HG02885 (cell line): ENCODE measurements around the gene NTN4.
"Not testable (repeated sequence)": the region's sequence is repeated elsewhere in the genome, so short reads cannot be mapped to it uniquely, and the experiment has no call there.

Source experiments
- ATAC-seq: cut with Tn5 transposase; IDR thresholded peaks from one replicate; pipeline ENCODE4 v1.9.1; 2021; ENCODE audit warnings: mild to moderate bottlenecking; ENCODE audit not compliant: unreplicated experiment, poor library complexity

The NTN4 gene

DNA sequence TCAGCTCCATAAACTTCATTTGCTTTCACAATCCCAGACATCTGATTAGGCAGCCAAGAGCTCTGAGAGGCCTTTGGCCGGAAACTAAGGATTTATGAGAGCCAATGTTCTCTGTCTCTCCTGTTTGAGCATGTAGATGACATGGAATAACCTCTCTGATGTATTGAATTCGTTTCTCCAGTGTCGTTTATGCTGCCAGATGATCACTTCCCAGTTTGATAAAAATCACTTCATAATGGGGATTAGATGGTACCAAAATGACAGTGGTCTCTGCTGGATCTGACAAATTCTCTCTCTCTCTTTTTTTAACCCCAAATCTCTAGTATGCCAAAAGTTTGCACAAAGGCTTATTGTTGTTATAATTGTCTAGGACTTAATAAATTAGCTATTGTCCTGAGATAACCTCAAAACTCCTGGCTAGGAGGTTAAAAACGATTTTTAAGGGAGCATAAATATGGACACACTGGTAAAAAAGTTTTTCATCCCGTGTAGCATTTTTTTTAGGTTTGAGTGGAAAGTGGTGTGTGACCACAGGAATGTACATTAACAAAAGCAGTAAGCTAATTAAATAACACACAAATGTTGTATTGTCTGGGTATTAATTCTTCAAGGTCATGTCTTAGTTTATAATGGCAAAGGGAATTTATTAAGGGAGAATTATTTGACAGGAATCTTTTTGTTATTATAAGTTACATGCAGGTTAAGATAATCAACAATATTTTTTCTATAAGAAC, 156.7 kb downstream of the NTN4 start:
- ATAC-seq, result no peak

DNA sequence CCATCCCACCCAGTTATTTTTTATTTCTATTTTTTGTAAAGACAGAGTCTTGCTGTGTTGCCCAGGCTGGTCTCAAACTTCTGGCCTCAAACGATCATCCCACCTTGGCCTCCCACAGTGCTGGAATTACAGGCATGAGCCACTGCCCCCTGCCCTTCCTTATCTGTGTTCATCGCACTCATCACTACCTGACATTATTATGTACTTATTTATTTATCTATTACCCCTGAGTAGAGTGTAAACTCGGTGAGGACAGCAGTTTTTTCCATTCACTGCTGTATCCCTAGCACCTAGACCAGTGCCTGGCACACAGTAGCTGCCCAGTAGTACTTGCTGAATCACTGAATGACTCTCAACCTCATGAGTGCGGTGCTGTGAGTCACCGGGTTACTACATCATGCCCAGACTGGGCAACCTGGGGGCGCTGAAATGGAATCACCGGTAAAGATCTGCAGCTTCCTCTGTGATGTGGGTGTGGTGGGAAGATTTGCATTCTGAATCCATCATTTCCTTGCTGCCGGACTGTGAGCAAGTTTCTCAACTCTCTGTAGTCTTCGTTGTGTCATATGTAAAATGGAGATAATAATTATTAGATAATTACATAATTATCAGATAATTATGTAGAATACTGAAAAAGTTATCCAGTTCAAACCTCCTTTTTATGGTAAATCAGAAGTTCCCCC, 157.4 kb downstream of the NTN4 start:
- no peak for ATAC-seq

DNA sequence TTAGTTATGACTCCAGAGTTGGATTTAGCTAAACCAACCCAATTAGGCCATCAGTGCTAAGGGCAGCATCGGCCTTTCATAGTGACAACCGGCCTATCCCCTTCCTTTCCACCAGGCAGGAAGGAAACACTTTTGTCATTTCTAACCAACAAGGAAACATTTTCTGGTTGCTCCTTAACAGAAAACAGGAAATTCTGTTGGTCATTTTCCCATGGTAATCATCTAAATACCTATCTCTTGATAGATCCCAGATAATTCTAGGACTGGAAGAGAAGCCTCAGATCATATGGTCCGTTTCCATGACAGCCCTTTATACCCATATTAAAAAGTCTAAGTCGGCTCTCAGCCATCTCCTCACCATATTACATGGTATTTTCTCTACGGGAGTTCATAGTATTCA, 160.1 kb downstream of the NTN4 start:
- ATAC-seq, result no peak

DNA sequence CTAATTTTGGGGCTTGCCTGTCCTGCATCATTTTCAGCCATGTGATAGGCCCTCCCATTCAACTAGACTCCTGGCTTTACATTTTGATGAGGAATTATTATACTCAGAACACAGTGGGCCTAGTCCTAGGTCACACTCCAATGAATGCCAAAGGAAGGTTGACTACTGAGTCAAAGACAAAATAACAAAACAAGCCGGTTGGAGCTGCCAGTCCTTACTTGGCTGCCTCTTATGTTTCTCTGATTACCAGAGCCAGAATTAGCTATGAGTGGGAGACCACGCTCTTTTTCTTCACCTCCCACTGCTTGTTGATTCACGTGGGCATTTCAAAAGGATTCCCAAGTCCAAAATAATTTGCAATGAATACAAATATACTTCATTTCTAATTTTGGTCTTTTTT, 161.2 kb downstream of the NTN4 start:
- no peak for ATAC-seq

DNA sequence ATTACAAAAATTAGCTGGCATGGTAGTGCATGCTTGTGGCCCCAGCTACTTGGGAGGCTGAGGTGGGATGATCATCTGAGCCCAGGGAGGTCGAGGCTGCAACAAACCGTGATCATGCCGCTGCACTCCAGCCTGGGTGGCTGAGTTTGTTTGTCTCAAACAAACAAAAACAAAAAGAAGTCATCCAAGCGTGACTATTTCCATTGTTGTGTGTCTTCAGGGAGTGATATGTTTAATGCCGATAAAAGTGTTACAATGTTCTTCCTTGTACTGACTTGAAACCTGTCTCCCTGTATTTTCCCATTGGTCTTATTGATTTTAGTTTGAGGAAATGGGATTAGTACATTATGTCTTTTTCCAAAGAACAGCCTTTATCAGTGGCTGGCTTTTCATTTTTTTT, 163.7 kb downstream of the NTN4 start:
- ATAC-seq, result no peak

DNA sequence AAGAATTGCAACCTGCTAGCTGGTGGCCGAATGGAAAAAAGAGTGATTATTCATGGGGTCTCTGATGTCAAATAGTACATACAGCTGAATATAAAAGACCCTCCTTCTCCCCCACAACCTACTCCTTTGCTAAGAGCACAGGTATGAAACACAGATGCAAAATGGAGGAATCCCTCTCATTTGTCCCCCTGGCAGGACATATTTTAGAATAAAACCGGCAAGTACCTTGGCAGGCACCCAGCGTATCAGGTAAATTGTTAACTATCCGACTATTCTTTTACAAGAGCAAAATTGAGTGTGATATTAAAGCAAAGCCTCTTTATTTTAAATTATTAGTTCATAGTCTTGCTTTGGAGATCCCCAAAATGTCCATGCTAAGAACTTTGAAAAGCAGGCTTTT, 165.6 kb downstream of the NTN4 start:
- ATAC-seq, result no peak

DNA sequence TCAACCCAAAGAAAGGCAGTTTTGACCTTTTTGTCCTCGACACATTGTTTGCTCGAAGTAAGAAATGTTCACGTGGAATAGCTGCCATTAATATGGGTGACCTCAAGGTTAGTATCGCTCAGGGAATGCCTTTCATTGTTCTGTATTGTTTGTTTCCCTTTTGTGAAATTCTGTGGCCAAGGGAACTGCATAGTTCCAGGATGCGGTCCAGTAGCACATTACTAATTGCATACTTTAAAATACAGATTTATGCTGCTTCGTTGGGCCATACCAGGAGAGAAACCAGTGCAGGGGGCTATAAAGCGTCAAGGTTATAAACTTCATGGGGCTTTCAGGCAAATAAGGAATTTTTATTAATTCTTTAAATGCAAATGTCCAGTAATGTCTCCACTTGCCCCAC, 166.0 kb downstream of the NTN4 start:
- ATAC-seq, result no peak

DNA sequence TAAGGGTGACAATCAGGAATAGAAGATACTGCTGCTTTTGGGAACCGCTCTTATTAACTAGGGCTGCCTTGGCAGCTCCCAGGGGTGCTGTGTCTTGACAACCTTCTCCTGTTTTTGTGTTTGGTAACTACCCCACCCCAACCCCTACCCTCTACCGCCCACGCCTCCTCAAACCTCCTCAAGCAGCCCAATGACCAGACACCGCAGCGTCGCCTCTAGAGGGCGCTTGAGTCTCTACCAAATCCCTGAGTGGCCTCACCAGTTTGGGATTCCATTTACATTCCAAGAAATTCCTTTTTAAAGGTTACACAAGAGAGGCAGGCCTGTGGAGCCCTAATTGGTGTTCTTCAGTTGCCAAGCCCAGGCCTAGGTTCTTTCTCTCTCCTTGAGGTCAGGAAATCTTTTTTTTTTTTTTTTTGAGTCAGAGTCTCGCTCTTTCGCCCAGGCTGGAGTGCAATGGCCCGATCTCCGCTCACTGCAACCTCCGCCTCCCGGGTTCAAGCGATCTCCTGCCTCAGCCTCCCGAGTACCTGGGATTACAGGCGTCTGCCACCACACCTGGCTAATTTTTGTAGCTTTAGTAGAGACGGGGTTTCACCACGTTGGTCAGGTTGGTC, 166.9 kb downstream of the NTN4 start:
- no peak for ATAC-seq

DNA sequence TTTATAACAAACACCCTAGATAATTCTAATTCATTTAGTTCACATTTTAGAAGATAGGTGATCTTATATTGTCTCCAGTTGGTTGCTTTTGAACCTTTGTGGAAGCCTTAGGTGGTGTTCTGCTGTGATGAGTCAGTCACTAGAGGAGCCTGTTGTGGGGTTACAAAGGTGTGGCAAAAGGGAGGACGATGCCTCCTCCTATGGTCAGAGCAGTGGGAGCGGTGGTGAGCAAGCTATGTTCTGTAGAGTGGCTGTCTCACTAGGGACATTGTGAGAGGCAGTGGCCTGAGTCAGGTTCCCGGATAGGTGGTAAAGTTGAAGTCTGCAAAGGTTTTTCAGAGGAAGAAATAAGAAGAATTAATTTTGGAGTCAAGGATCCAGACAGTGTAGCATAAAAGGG, 167.7 kb downstream of the NTN4 start:
- ATAC-seq, result no peak

DNA sequence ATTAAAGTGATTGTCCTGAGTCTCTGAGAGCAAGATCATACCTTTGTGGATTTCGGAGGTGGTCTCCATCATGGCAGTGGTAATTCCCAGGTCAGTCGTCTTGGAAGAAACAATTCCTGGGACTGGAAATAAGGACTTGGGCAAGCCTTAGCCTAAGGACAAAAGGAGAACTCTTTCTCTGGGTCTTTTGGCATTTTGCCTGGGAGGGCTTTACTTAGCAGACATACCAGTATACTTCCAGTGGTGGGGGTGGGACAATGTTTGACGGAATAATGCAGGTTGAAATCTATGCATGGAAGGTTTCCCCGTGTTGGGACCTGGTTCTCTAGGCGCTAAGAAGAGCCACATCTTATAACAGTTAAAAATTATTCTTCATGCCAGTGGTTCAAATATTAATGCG, 168.8 kb downstream of the NTN4 start:
- ATAC-seq, result no peak

DNA sequence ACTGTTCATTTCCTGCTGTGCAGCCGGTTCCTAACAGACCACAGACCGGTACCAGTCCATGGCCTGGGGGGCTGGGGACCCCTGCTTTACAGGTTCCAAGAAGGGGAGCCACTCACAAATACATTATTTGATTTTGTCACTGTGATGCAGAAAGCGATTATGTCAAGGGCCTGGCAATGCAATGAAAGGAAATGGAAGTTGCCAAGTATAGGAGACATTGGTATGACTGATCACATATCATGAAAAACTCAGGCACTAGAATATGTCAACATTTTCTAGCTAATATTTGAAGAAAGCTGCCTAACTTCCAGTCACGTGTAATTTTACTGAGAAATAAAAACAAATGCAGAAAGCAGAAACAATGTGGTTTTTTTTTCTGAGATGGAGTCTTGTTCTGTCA, 170.4 kb downstream of the NTN4 start:
- ATAC-seq, result no peak

DNA sequence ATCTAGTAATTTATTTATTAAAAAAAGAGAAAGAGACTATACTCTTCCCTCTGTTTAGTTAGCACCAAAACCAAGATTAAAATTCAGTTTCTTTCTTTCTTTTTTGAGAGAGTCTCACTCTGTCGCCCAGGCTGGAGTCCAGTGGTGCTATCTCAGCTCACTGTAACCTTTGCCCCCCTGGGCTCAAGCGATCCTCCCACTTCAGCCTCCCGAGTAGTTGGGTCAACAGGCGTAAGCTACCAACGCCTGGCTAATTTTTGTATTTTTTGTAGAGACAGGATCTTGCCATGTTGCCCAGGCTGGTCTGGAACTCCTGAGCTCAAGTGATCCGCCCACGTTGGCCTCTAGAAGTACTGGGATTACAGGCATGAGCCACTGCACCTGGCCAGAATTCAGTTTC, 174.1 kb downstream of the NTN4 start:
- not testable (repeated sequence) for ATAC-seq

DNA sequence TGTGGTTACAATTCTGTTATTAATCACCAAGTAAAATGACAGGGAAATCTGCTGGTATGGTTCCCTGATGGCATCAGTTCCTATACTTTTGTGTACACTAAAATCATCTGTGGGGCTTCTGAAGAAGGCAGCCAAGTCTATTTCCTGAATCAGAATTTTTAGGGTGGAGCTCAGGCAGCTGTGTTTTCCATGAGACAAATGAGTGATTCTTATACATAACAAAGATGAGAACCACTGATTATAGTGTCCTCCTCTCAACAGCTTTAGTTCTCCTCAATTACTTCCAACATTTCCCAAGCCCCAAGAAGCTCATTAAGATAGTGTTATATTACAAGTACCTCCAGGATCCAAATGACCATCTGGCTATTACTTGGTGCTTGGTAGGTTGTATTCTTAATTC, 174.8 kb downstream of the NTN4 start:
- ATAC-seq, result no peak

DNA sequence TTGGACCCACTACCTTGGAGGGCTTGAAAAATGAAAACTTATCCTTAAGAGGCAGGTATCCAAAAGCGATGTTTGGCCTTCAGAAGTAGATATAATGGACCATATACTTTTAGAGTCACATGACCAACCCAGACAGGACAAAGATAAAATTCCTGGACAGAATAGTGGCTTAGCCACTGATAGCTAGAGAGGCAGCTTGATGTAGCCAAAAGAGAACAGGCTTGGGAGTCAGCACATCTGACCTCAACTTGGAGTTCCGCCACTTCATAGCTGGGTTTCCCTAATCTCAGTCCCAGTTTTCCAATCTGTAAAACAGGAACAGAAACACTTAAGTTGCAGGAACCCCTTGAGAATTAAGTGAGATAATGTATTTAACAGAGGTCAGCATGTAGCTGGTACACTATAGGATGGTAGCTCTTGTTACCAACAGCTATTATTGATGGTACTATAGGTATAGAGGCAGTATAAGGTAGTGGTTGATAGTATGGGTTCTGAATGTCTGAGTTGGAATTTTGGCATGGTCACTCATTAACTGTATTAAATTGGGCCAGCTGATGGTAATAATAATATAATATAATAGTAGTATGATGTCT, 176.1 kb downstream of the NTN4 start:
- ATAC-seq, result no peak

DNA sequence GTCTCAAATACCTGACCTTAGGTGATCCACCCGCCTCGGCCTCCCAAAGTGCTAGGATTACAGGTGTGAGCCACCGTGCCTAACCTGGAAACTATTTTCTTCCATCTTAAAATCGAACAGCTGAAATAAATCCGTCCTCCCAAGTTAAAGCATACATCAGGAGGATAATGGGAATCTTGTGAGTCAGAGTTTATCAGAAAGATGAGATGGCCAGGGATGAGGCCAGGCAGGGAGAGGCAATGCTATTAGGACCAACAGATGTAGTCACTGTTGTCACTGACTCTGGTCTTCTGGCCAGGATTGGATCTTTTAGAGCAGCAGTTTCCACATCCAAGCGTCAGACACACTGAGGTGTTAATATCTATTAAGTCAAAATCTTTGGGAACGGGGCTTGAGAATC, 177.5 kb downstream of the NTN4 start:
- ATAC-seq, result no peak

DNA sequence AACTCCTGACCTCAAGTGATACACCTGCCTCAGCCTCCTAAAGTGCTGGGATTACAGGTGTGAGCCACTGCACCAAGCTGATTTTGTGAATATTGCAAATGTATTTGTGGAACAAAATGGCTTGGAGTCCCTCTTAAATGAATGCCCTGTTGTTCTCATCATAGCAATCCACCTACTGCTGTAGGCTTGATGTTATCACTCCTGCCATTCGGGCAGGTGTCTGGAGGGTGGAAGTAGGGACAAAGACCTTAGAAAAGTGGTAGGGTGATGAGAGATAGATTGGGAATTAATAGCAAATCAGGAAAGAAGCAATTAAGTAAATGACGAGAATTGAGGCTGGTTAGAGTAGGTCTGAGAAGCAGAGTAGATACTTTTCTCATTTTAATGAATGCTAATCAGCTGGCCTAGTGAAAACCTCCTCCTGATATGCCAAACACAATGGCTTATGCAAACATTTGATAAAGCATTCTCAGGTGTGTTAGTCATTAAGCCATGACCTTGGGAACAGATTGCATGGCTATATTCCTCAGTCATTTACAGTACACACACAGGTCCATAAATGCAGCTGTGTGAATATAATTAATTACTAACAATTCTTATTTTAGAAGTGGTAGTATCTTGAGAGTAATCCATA, 178.8 kb downstream of the NTN4 start:
- ATAC-seq, result no peak

DNA sequence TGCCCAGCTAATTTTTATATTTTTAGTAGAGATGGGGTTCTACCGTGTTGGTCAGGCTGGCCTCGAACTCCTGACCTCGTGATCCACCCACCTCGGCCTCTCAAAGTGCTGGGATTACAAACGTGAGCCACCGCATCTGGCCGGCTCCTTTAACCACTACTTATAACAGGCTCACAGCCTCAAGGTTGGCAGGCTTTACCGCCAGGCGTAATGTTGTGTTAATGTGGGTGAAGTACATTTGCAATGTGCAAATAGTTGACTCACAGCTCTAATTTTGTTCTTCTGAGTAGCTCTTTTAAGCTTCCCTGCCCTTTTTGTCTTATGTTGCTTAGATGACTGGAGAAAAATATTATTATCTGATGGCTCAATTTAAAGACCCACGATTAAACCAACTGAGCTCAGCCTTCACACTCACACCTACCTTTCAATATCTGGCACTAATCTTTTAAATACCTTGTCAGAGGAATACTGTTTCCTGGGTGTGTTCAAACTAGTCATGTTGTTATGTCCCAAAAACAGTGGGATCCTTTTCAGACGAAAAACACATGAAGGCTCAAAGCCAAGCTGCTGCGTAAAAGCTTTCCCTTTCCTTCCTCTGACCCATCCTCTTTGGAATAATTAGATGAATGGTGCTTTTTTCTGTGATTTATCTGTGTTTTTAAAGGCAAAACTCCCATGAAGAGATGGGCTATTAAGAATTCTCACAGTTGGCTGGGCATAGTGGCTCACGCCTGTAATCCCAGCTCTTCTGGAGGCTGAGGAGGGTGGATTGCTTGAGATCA, 182.1 kb downstream of the NTN4 start:
- ATAC-seq, result no peak
